Stimulated activated CD8-positive, alpha-beta memory T cell treated with anti-CD3 and anti-CD28 coated beads, Interleukin-15, amount 100 ng/mL, for 24 hours (primary cell): ENCODE results near the gene KANSL2.
A peak's percentile ranks its signal among the peaks of the same experiment; 100 is the strongest.
"Not testable (repeated sequence)": the region's sequence is repeated elsewhere in the genome, so short reads cannot be mapped to it uniquely, and the experiment has no call there.

Source experiments
- DNase-seq: peaks from one replicate; pipeline ENCODE4 v3.0.0-alpha.2; 2020; ENCODE audit warnings: low read depth

KANSL2 gene

DNA sequence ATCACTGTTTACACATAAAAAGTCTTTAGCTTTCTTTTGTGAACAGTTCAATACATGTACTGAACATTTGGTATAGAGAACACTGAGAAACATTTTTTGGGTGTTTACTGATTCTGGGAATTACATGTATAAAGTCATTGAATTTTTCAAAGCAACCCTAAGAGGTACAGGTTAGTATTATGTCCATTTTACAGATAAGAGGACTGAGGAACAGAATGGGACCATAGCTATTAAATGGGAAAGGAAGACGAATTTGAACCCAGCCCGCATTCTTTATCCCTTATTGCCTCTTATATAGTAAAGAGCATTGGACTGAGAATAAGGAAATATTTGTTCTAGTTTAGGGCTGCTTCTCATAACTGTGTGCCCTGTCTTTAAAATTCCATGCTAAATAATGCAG, 889 bp upstream of the KANSL2 start:
- DNase-seq: no peak

DNA sequence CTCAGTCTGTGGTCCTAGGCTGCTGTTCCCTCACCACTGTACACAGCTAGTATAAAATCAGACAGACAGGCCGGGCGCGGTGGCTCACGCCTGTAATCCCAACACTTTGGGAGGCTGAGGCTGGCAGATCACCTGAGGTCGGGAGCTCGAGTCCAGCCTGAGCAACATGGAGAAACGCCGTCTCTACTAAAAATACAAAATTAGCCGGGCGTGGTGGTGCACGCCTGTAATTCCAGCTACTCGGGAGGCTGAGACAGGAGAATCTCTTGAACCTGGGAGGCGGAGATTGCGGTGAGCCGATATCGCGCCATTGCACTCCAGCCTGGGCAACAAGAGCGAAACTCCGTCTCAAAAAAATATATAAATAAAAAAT, 481 bp upstream of the KANSL2 start:
- not testable (repeated sequence) for DNase-seq

DNA sequence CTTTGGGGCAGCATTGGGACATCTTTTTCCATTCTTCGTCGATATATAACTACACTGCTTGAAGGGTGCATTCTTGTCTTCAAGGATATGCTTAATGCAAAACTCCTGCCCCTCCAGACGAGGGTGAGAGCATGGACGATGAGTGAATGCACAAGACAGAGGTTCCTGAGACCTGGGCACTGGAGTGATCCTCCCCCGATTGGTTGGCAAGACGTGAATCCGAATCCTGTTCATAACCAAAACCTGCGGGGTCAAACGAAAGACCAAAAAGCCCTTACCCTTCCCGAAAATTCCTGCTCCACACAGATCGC, 684 bp downstream of the KANSL2 start:
- DNase-seq: no peak

DNA sequence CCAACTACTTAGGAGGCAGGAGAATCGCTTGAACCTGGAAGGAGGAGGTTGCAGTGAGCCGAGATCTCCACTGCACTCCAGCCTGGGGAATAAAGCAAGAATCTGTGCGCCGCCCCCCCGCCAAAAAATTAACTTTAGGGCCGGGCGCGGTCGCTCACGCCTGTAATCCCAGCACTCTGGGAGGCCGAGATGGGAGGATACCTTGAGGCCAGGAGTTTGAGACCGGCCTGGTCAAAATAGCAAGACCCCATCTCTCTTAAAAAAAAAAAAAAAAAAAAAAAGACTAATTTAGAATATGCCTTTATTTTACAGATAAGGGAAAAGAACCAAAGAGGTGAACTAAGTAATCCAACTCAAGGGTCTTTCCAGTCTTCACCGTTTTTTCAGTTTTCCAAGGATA, 1.2 kb downstream of the KANSL2 start:
- DNase-seq: no peak

DNA sequence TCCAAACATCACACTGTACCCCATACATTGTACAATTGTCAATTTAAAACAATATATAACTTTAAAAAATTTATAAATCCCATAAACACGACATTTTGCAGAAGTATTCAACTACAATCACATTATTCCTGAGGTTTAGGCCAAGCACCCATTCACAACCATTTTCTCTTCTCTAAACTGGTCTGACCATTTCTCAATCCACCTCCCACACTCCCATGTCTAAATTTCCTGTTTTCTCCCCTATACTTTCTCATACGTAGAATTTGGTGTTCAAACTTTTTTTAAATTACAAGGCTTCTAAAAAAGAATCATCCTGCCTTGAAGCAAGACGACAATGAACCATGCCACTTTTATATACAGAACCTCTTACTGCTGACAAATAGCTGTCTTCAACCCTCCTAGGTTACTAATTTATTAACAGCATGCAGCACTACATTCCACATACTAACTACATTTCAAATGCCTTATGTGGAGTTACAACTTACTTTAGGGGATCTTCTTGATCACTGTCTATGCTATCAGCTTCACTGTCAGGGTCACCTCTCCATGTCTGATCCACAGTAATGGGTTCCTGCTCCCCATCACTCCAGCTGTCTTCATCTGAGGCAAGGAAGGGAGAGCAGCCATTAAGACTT, 3.4 kb downstream of the KANSL2 start:
- DNase-seq: no peak

DNA sequence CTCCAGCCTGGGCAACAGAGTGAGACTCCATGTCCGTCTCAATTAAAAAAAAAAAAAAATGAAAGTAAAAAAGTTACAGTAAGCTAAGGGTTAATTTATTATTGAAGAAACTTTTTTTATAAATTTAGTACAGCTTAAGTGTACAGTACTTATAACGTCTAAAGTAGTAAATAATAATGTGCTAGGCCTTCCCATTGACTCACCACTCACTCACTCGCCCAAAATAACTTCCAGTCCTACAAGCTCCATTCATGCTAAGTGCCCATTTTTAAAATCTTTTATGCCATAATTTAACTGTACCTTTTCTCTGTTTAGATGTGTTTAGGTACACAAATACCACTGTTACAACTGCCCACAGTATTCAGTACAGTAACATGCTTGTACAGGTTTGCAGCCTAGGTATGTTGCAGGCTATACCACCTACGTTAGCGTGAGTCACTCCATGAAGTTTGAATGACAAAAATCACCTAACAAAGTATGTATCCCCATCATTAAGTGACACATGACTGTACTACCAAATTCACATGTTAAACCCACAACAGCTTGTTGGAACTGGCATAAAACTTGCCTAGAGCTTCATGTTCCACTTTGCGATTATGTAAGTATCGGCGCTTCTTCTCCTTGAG, 10.7 kb downstream of the KANSL2 start:
- DNase-seq: no peak

DNA sequence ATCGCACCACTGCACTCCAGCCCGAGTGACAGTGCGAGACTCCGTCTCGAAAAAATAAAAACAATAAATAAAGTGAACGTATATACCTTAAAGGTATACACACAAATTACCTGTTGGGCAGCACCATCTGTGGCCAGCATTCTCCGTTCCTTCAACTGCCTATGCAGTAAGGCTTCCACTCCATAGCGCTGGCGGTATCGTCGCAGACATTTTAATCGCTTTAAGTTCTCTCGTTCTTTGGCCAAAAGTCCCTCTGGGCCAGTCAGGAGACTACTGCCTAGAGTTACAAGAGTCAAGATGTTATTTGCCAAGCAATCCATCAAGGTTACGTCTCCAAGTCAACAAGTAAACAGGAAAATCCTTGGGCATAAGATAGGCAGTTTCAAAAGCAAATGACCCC, 13.0 kb downstream of the KANSL2 start:
- no peak for DNase-seq

DNA sequence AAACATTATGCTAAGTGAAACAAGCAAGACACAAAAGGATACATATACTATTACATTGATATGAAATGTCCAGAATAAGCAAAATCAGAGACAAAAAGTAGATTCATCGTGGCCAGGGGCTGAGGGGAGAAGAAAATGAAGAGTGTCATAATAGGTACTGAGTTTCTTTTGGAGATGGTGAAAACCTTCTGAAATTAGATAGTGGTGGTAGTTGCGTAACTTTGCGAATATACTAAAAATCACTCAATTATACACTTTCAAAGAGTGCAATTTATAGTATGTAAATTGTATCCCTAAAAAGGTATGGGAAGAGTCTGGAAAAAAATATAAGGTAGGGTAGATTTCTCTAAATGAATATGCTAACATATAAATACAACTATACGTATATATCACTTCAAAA, 22.2 kb downstream of the KANSL2 start:
- no peak for DNase-seq

DNA sequence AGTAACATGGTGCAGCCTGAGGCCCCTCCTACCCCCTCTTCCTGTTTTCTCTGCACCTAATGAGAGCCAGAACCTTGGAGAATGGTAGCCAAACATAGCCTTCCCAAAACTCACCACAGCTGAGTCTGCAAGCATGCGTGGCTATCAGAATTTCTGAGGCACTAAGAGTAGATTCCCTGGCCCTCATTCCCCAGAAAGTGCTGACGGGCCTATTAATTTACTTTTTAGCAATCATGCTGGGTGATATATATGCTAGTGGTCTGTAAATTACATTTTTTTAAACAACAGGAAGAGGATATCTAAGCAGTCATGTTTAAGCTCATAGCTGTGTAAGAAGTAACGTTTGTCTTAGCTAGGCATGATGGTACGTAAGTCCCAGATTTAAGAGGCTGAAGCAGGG, 30.4 kb downstream of the KANSL2 start:
- DNase-seq: no peak

DNA sequence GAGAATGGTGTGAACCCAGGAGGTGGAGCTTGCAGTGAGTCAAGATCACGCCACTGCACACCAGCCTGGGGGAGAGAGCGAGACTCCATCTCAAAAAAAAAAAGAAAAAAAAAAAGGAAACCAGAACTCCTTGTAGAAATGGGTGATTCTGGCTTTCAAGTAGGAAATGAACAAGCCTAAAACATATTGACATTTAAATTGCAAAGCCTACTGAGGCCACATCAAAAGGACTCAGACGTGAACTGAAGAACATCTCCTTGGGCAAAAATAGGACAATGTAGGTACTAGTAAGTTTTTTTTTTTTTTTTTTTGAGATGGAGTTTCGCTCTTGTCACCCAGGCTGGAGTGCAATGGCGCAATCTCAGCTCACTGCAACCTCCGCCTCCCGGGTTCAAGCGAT, 36.7 kb downstream of the KANSL2 start:
- DNase-seq: not testable (repeated sequence)

DNA sequence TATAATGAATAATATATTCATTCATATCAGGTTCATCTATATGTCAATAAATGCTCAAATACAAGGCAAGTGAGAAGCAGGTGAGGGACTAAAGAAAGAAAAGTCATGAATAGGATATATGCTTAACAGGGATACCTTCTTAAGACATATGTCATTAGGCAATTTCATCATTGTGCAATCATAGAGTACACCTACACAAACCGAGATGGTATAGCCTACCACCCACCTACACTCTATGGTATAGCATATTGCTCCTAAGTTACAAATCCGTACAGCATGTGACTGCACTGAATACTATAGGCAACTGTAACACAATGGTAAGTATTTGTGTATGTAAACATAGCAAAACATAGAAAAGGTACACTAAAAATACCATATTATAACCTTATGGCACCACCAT, 39.0 kb downstream of the KANSL2 start:
- DNase-seq: no peak

DNA sequence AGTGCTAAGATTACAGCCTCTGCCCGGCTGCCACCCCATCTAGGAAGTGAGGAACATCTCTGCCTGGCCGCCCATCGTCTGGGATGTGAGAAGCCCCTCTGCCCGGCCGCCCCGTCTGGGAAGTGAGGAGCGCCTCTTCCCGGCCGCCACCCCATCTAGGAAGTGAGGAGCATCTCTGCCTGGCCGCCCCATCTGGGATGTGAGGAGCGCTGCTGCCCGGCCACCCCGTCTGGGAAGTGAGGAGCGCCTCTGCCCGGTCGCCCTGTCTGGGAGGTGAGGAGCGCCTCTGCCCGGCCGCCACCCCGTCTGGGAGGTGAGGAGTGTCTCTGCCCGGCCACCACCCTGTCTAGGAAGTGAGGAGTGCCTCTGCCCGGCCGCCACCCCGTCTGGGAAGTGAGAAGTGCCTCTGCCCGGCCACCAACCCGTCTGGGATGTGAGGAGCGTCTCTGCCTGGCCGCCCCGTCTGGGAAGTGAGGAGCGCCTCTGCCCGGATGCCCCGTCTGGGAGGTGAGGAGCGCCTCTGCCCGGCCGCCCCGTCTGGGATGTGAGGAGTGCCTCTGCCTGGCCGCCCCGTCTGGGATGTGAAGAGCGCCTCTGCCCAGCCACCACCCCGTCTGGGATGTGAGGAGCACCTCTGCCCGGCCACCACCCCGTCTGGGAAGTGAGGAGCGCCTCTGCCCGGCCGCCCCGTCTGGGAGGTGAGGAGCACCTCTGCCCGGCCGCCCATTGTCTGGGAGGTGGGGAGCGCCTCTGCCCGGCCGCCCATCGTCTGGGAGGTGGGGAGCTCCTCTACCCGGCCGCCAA, 40.1 kb downstream of the KANSL2 start:
- not testable (repeated sequence) for DNase-seq

DNA sequence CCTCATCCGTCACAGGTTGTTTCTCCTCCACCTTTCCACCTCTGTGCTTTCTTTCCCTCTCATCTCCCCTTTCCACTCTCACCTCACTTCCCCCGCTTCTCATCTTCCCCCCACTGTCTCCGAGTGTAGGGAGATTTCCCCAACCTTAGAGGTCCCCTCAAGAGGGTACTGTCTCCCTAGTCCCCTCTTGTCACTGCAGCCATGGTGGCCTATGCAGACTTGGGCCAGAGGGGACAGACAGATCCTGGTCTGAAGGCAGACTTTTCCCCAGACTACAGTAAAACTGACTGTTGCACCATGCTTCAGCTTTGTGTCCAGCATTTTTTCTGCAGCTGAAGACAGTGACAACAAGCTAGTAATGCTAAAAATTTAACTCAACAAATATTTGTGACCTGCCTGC, 41.2 kb downstream of the KANSL2 start:
- DNase-seq: no peak

DNA sequence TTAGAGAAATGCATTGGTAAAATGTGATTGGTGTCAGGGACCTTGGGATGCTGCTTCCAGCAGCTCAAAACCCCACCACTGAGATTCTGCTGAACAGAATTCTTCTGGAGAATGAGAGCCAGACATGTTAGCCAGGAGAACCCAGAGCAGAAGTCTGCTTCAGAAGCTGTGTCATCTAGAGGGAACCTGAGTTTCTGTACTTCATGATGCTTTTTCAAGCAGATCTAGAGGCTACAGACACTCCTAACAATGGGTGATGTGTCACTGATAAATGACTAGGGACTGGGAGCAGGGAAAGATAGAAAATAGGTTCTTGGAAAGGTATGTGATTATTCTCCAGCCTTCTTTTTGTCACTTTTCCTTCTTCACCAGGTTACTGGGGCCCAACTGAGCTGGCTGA, 41.6 kb downstream of the KANSL2 start:
- DNase-seq: no peak

DNA sequence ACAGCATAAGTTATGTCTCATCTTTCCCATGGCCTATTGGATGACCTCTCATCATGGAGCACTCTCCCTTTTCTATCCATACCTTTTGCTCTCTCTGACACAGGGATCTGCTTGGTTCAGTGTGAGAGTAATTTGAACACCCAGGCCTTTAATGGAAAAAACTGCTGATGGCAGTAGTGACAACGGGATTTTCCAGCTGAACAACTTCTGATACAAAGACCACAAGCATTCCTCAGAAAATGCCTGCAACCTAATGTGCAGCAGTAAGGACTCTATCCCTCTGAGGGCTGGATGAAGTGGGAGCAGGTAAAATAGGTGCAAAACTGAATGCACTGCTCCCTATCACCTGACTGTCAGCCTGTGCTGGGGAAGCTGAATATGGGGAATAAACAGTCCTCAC, 51.0 kb downstream of the KANSL2 start:
- no peak for DNase-seq

DNA sequence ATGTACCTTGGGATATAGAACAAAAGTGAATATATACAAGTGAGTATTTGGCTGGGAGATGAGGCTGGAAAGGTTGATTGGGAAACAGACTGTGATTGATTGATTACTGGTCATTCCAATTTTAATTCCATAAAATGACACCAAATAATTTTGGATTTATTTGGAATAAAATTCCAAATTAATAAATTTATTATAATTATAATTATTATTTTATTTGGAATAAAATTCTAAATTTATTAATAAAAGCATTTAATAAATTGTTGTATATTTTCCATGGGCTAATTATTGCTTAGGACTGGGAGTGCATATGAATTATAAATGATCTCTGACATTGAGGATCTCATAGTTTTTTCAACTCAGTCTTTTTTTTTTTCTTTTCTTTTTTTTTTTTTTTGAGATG, 51.7 kb downstream of the KANSL2 start:
- no peak for DNase-seq

DNA sequence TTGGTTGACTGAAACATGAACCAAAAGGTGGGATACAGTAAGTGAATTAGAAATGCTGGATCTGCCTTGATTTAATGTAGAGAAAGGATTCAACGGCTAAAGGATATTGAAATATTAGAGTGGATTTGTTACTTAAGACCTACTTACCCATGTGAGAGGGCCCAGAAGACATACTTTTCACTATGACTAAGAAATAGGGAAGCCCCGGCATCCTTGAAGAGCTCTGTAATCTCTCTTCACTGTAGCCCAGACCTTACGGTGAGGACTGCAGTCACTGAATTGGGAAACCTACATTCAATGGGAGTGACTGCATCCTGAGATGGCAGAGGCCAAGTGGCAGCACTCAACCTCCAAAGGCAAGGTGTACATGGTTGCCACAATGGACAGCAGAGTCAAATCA, 52.5 kb downstream of the KANSL2 start:
- no peak for DNase-seq

DNA sequence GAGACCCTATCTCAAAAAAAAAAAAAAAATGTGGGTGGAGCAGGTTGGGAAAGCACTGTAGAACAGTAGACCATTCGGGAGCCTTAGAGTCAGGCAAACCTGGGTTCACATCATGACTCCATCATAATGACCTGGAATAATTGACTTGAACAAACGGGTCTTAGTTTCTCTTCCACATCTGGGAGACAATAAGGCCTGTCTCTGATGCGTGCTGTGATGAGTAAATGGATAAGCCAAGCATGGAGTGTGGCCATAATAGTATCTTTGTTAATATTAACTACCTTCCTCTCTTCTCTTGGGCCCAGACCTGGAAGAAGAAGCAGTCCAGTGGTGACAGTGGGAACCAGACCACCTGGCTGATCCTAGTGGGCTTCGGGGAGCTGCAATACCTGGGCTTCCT, 54.5 kb downstream of the KANSL2 start:
- no peak for DNase-seq

DNA sequence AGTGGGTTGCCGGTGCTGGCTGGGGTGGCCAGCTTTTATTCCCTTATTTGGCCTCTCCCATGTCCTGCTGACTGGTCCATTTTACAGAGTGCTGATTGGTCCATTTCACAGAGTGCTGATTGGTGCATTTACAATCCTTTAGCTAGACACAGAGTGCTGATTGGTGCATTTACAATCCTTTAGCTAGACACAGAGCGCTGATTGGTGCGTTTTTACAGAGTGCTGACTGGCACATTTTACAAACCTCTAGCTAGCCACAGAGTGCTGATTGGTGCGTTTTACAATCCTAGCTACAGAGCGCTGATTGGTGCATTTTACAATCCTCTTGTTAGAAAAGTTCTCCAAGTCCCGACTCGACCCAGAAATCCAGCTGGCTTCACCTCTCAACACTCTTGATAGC, 59.0 kb downstream of the KANSL2 start:
- not testable (repeated sequence) for DNase-seq

DNA sequence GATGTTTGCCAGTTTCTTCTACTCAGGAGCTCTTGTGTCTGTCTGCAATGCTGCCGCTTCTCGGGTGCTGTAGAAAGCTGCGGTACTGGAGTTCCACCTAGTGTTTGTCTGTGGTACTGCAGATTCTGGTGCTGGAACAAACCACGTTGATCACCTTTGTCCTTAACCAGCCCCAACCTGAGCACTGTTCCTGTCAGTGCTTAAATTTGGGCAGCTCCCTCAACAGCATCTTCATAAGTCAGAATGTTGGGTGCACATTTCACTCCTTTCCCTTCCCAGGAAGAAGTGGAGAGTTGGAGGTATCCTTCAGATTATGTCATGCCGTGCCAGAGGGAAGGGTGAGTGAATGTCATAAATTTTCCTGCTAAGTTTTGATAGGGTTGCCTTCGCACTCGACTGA, 63.5 kb downstream of the KANSL2 start:
- peak; percentile 40 for DNase-seq

DNA sequence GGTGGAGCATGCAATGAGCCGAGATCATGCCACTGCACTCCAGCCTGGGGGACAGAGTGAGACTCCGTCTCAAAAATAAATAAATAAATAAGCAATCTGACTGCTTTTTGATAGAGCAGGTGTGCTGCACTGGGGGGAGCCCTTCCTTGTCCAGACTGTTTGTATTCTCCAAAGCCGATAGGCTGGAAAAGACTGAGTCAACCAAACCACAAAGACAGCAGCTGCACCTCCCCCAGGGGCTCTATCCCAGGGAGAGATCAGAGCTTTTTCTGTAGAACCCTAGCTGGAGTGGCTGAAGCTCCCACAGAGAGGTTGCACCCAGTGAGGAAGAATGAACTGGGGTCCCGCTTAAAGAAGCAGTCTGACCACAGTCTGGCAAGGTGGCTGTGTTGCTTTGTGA, 66.4 kb downstream of the KANSL2 start:
- no peak for DNase-seq

DNA sequence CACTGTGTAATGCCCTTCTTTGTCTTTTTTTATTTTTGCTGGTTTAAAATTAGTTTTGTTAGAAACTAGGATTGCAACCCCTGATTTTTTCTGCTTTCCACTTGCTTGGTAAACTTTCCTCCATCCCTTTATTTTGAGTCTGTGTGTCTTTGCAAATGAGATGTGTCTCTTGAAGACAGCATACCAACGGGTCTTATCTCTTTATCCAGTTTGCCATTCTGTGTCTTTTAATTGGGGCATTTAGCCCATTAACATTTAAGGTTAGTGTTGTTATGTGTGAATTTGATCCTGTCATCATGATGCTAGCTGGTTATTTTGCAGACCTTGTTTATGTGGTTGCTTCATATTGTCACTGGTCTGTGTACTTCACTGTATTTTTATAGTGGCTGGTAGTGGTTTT, 68.7 kb downstream of the KANSL2 start:
- no peak for DNase-seq
